ENCODE data around the gene UPK1A.
"Not testable (repeated sequence)": the region's sequence is repeated elsewhere in the genome, so short reads cannot be mapped to it uniquely, and the experiment has no call there.

Gene UPK1A

GRCh38 chr19:35719402-35720162 lies 53.3 kb downstream of the UPK1A start:
- H3K36me3 ChIP-seq (ENCODE audit: control insufficient read depth, insufficient read depth, low read length), result peaks cover 51% of the 10 kb centered on the region
- H3K4me3 ChIP-seq (ENCODE audit: extremely low read depth, insufficient read depth, low read length, poor library complexity, severe bottlenecking), result peak overlapping the region; percentile 87
- peaks cover 5% of the 10 kb centered on the region for H3K4me1 ChIP-seq (ENCODE audit: control insufficient read depth, insufficient read depth, low read length, poor library complexity, severe bottlenecking)
- no peak overlapping the region for H3K27ac ChIP-seq (ENCODE audit: low read depth, low read length, severe bottlenecking)
- no peaks in the 10 kb centered on the region for H3K9me3 ChIP-seq (ENCODE audit: control insufficient read depth, low read length)
- 95 to 96% methylated on average over 18 to 25 of the region's 32 CpGs for WGBS, 2 experiments (ENCODE audit: insufficient coverage in 2 of 2)

DNA sequence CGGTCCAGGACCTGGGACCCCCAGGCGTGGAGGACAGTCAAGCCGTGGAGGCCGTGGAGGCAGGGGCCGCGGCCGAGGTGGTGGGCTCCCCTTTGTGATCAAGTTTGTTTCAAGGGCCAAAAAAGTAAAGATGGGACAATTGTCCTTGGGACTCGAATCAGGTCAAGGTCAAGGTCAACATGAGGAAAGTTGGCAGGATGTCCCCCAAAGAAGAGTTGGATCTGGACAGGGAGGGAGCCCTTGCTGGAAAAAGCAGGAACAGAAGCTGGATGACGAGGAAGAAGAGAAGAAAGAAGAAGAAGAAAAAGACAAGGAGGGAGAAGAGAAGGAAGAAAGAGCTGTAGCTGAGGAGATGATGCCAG lies 53.8 kb downstream of the UPK1A start:
- Histone ChIP-seq H3K27ac (ENCODE audit: low read depth, low read length, severe bottlenecking) (no peak overlapping the region), H3K36me3 (ENCODE audit: control insufficient read depth, insufficient read depth, low read length) (peaks cover 57% of the 10 kb centered on the region), H3K4me3 (ENCODE audit: extremely low read depth, insufficient read depth, low read length, poor library complexity, severe bottlenecking) (no peak overlapping the region), H3K9me3 (ENCODE audit: control insufficient read depth, low read length) (no peaks in the 10 kb centered on the region), H3K4me1 (ENCODE audit: control insufficient read depth, insufficient read depth, low read length, poor library complexity, severe bottlenecking) (peaks cover 5% of the 10 kb centered on the region)
- 94 to 97% methylated on average over 8 to 9 of the region's 9 CpGs for WGBS, 2 experiments (ENCODE audit: insufficient coverage in 2 of 2)

- no peaks in the 10 kb centered on the region for H3K9me3 ChIP-seq (ENCODE audit: control insufficient read depth, low read length)
- peaks cover 3% of the 10 kb centered on the region for H3K4me1 ChIP-seq (ENCODE audit: control insufficient read depth, insufficient read depth, low read length, poor library complexity, severe bottlenecking)
- peaks cover 62% of the 10 kb centered on the region for H3K36me3 ChIP-seq (ENCODE audit: control insufficient read depth, insufficient read depth, low read length)
- 92 to 95% methylated on average over 7 to 17 of the region's 17 CpGs for WGBS, 2 experiments (ENCODE audit: insufficient coverage in 2 of 2)
- H3K27ac ChIP-seq (ENCODE audit: low read depth, low read length, severe bottlenecking), result no peak overlapping the region
- no peak overlapping the region for H3K4me3 ChIP-seq (ENCODE audit: extremely low read depth, insufficient read depth, low read length, poor library complexity, severe bottlenecking)
These were observed 54.3 kb downstream of the UPK1A start for GRCh38 chr19:35720648-35721047.

GRCh38 chr19:35721374-35721773 lies 55.1 kb downstream of the UPK1A start:
- Histone ChIP-seq H3K9me3 (ENCODE audit: control insufficient read depth, low read length) (no peaks in the 10 kb centered on the region), H3K4me3 (ENCODE audit: extremely low read depth, insufficient read depth, low read length, poor library complexity, severe bottlenecking) (no peak overlapping the region), H3K4me1 (ENCODE audit: control insufficient read depth, insufficient read depth, low read length, poor library complexity, severe bottlenecking) (no peaks in the 10 kb centered on the region), H3K27ac (ENCODE audit: low read depth, low read length, severe bottlenecking) (no peak overlapping the region), H3K36me3 (ENCODE audit: control insufficient read depth, insufficient read depth, low read length) (peaks cover 69% of the 10 kb centered on the region)
- 92 to 95% methylated on average over 16 of the region's 16 CpGs for WGBS, 2 experiments (ENCODE audit: insufficient coverage in 2 of 2)

DNA sequence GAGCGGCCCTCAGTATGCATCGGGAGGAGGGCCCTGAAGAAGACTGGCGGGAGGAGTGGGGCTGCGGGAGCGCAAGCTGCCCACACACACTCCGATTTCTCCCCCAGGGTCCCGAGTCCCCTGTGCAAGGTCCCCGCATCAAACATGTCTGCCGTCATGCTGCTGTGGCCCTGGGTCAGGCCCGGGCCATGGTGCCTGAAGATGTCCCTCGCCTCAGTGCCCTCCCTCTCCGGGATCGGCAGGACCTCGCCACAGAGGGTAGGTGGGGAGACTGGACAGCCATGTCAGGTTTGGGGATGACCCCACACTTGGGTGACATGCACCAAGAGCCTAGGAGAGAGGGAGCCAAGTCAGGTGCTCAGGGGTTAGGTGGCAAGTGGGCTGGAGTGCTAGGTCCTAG lies 56.1 kb downstream of the UPK1A start:
- H3K4me1 ChIP-seq (ENCODE audit: control insufficient read depth, insufficient read depth, low read length, poor library complexity, severe bottlenecking), result no peaks in the 10 kb centered on the region
- no peak overlapping the region for H3K4me3 ChIP-seq (ENCODE audit: extremely low read depth, insufficient read depth, low read length, poor library complexity, severe bottlenecking)
- no peaks in the 10 kb centered on the region for H3K9me3 ChIP-seq (ENCODE audit: control insufficient read depth, low read length)
- WGBS, 2 experiments (ENCODE audit: insufficient coverage in 2 of 2), result 96 to 98% methylated on average over 11 to 14 of the region's 14 CpGs
- no peak overlapping the region for H3K27ac ChIP-seq (ENCODE audit: low read depth, low read length, severe bottlenecking)
- H3K36me3 ChIP-seq (ENCODE audit: control insufficient read depth, insufficient read depth, low read length), result peaks cover 80% of the 10 kb centered on the region

- H3K36me3 ChIP-seq (ENCODE audit: control insufficient read depth, insufficient read depth, low read length), result peaks cover 85% of the 10 kb centered on the region
- H3K4me3 ChIP-seq (ENCODE audit: extremely low read depth, insufficient read depth, low read length, poor library complexity, severe bottlenecking), result no peak overlapping the region
- 95 to 96% methylated on average over 8 to 13 of the region's 16 CpGs for WGBS, 2 experiments (ENCODE audit: insufficient coverage in 2 of 2)
- H3K9me3 ChIP-seq (ENCODE audit: control insufficient read depth, low read length), result no peaks in the 10 kb centered on the region
- no peak overlapping the region for H3K27ac ChIP-seq (ENCODE audit: low read depth, low read length, severe bottlenecking)
- H3K4me1 ChIP-seq (ENCODE audit: control insufficient read depth, insufficient read depth, low read length, poor library complexity, severe bottlenecking), result no peaks in the 10 kb centered on the region
These were observed 56.6 kb downstream of the UPK1A start for GRCh38 chr19:35722897-35723296.

DNA sequence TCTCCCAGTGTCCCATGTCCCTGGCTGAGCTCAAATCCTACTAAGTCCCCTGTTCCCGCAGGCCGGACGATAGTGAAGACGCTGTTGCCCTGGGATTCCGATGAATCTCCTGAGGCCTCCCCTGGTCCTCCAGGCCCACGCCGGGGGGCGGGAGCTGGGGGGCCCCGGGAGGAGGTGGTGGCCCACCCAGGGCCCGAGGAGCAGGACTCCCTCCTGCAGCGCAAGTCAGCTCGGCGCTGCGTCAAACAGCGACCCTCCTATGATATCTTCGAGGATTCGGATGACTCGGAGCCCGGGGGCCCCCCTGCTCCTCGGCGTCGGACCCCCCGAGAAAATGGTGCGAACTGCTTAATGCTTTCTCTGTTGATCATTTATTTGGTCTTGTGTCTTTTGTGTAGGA lies 57.4 kb downstream of the UPK1A start:
- H3K4me3 ChIP-seq (ENCODE audit: extremely low read depth, insufficient read depth, low read length, poor library complexity, severe bottlenecking), result no peak overlapping the region
- H3K27ac ChIP-seq (ENCODE audit: low read depth, low read length, severe bottlenecking), result no peak overlapping the region
- H3K4me1 ChIP-seq (ENCODE audit: control insufficient read depth, insufficient read depth, low read length, poor library complexity, severe bottlenecking), result no peaks in the 10 kb centered on the region
- no peaks in the 10 kb centered on the region for H3K9me3 ChIP-seq (ENCODE audit: control insufficient read depth, low read length)
- 96 to 97% methylated on average over 12 to 24 of the region's 24 CpGs for WGBS, 2 experiments (ENCODE audit: insufficient coverage in 2 of 2)
- peaks cover 92% of the 10 kb centered on the region for H3K36me3 ChIP-seq (ENCODE audit: control insufficient read depth, insufficient read depth, low read length)

DNA sequence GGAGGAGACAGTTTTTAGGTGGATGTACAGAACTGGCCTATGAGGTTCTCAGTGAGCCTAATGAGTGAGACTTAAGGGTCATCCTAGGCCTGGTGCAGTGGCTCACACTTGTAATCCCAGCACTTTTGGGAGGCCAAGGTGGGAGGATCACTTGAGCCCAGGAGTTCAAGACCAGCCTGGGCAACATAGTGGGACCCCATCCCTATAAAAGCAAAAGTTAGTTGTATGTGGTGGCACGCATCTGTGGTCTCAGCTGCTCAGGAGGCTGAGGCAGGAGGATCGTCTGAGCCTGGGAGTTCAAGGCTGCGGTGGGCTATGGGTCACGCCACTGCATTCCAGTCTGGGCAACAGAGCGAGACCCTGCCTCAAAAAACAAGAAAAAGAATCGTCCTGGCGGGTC lies 57.8 kb downstream of the UPK1A start:
- 79 to 92% methylated on average over 5 to 7 of the region's 7 CpGs for WGBS, 2 experiments (ENCODE audit: insufficient coverage in 2 of 2)
- H3K36me3 ChIP-seq (ENCODE audit: control insufficient read depth, insufficient read depth, low read length), result peaks cover 96% of the 10 kb centered on the region
- not testable (repeated sequence) for H3K4me3 ChIP-seq (ENCODE audit: extremely low read depth, insufficient read depth, low read length, poor library complexity, severe bottlenecking)

DNA sequence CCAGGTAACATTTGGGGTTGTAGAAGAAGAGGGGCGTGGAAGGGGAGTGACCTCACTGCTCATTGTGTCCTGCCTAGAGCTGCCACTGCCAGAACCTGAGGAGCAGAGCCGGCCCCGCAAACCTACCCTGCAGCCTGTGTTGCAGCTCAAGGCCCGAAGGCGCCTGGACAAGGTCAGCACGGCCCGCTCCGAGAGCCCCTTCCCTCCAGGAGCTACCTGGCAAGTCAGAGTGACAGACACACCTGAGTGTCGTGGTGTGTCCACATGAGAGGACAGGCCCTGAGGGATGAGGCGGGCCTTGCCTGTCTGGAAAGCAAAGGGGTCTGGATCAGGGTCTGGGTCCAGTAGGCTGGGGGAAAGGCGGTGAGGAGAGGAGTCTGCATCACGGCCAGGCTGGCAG lies 58.2 kb downstream of the UPK1A start:
- peaks cover 96% of the 10 kb centered on the region for H3K36me3 ChIP-seq (ENCODE audit: control insufficient read depth, insufficient read depth, low read length)
- WGBS, 2 experiments (ENCODE audit: insufficient coverage in 2 of 2), result 97 to 99% methylated on average over 11 to 12 of the region's 12 CpGs
- no peak overlapping the region for H3K4me3 ChIP-seq (ENCODE audit: extremely low read depth, insufficient read depth, low read length, poor library complexity, severe bottlenecking)
- H3K9me3 ChIP-seq (ENCODE audit: control insufficient read depth, low read length), result no peaks in the 10 kb centered on the region
- H3K27ac ChIP-seq (ENCODE audit: low read depth, low read length, severe bottlenecking), result no peak overlapping the region
- H3K4me1 ChIP-seq (ENCODE audit: control insufficient read depth, insufficient read depth, low read length, poor library complexity, severe bottlenecking), result no peaks in the 10 kb centered on the region

More for the DNA sequence above, 57.8 kb downstream of the UPK1A start:
- not testable (repeated sequence) for H3K27ac ChIP-seq (ENCODE audit: low read depth, low read length, severe bottlenecking); H3K4me1 ChIP-seq (ENCODE audit: control insufficient read depth, insufficient read depth, low read length, poor library complexity, severe bottlenecking); H3K9me3 ChIP-seq (ENCODE audit: control insufficient read depth, low read length)

- Histone ChIP-seq H3K9me3 (ENCODE audit: control insufficient read depth, low read length) (no peaks in the 10 kb centered on the region), H3K4me3 (ENCODE audit: extremely low read depth, insufficient read depth, low read length, poor library complexity, severe bottlenecking) (no peak overlapping the region), H3K36me3 (ENCODE audit: control insufficient read depth, insufficient read depth, low read length) (peaks cover 96% of the 10 kb centered on the region), H3K27ac (ENCODE audit: low read depth, low read length, severe bottlenecking) (no peak overlapping the region), H3K4me1 (ENCODE audit: control insufficient read depth, insufficient read depth, low read length, poor library complexity, severe bottlenecking) (no peaks in the 10 kb centered on the region)
- 96 to 97% methylated on average over 9 to 13 of the region's 23 CpGs for WGBS, 2 experiments (ENCODE audit: insufficient coverage in 2 of 2)
These were observed 59.0 kb downstream of the UPK1A start for GRCh38 chr19:35725216-35725861.
